GM06990 (cell line): Measurements from ENCODE around the gene TTC7B.

Experiments
- DNase-seq: peaks from one replicate; pipeline ENCODE4 v3.0.0-alpha.2; 2011; ENCODE audit not compliant: insufficient read length; ENCODE audit errors: extremely low read depth
- H3K27me3 ChIP-seq: replicated peaks from 2 replicates; pipeline ENCODE4 v1.6.0; 2011; ENCODE audit warnings: low read length; ENCODE audit not compliant: control insufficient read depth, insufficient read depth
- H3K36me3 ChIP-seq: 2 replicates; pipeline ENCODE4 v1.5.1; 2011; ENCODE audit warnings: low read length; ENCODE audit not compliant: control insufficient read depth, insufficient read depth
- H3K4me3 ChIP-seq: replicated peaks from 2 replicates; pipeline ENCODE4 v1.5.1; 2011; ENCODE audit warnings: low read depth, mild to moderate bottlenecking, control low read depth, low read length
- TF ChIP-seq, protein P1 (sequence below): IDR thresholded peaks from 2 replicates; pipeline ENCODE4 v1.5.1; 2011; ENCODE audit warnings: low read length, control low read depth, mild to moderate bottlenecking, inconsistent platforms; ENCODE audit not compliant: insufficient read depth, poor library complexity, severe bottlenecking

TTC7B gene

DNA sequence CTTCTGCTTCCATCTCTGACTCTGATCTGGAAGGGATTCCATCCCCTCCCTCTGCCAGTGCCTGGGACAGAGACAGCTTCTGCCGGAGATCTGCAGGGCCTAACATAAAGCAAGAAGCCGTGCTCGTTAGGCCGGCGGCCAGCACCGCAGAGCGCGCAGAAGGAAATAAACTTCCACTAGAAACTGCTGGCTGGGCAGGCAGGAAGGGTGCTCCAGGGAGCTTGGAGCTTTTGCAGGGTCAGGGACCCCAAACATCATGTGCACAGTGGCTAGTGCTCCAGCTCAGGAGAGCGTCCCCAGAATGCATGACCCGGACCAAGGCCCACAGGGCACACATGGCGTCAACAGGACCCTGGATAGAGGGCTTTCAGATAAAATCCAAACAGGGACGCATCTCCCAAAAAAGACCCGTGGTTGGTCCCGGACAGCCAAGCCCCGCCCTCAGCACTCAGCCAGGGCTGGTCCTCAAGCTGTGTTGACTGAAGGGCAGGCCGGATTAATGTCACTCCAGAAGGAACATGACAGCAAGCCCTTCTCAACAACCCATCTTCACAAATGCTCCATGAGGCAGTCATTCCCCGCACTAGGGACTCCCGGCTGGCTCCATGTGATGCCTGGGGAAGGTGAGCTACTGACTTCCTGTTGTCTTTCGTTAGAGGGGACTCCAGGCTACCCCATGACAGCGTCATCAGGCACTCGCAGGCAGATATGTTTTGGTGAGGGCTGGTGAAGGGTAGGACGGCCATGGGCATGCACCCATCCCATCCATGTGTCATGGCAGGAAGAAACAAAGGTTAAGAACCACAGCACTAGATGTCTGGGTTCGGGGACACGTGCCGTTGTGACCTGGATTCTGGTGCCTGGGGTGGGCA is 297.9 kb downstream of the TTC7B start:
- no peaks in the 10 kb centered on the region for H3K36me3 ChIP-seq
- TF ChIP-seq, protein P1, sequence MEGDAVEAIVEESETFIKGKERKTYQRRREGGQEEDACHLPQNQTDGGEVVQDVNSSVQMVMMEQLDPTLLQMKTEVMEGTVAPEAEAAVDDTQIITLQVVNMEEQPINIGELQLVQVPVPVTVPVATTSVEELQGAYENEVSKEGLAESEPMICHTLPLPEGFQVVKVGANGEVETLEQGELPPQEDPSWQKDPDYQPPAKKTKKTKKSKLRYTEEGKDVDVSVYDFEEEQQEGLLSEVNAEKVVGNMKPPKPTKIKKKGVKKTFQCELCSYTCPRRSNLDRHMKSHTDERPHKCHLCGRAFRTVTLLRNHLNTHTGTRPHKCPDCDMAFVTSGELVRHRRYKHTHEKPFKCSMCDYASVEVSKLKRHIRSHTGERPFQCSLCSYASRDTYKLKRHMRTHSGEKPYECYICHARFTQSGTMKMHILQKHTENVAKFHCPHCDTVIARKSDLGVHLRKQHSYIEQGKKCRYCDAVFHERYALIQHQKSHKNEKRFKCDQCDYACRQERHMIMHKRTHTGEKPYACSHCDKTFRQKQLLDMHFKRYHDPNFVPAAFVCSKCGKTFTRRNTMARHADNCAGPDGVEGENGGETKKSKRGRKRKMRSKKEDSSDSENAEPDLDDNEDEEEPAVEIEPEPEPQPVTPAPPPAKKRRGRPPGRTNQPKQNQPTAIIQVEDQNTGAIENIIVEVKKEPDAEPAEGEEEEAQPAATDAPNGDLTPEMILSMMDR, result no peak

DNA sequence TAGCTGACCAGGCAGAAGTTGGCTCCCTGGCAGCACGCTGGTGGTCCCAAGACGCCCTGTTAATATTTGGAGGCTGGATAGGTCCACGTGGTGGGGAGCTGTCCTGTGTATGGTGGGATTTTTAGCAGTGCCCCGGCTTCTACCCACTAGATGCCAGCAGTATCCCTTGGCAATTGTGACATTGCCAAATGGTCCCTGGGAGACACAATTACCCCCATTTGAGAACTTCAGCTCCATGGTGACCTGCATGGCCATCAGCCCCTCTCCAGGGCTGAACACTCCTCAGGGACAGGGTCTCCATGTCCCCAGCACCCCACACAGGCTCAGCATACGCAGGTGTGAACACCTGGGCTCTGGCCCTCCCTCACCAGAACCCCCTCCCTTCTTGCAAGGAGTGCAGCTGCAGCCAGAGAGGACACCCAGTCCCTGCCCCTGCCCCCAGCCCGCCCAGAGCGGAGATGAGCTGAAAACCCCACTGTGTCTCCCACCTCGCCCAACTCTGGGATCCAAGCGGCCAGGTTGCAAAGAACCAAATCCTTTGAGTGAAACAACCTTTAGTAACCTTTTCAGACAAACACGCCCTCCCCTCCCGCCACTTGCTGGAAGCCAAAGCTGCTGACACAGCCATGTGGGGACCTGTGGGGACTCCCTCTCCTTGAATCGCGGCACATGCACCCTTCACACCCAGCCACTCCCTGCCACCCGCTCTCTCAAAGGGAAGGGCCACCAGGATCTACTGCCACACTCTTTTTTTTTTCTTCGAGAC is 299.0 kb downstream of the TTC7B start:
- Histone ChIP-seq H3K4me3 (no peak overlapping the region), H3K36me3 (no peaks in the 10 kb centered on the region), H3K27me3 (no peaks in the 10 kb centered on the region; the same call in 1 of the 2 replicates)
- TF ChIP-seq, protein P1, result no peak
- DNase-seq, result no peak

More for the DNA sequence above, 297.9 kb downstream of the TTC7B start:
- H3K4me3 ChIP-seq, result no peak overlapping the region
- DNase-seq, result no peak
- no peaks in the 10 kb centered on the region; the same call in 1 of the 2 replicates for H3K27me3 ChIP-seq

DNA sequence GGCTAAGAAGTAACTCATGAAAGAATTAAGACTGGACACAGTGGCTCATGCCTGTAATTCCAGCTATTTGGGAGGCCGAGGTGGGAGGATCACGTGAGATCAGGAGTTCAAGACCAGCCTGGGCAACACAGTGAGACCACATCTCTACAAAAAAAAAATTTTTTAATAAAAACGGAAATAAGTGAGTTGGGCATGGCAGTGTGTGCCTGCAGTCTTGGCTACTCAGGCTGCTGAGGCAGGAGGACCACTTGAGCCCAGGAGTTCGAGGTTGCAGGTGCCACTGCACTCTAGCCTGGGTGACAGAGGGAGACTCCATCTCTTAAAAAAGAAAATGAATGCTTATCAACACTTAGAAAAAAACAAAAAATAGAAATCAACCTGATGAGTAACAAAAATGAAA is 301.7 kb downstream of the TTC7B start:
- H3K36me3 ChIP-seq, result no peaks in the 10 kb centered on the region
- peaks cover 2% of the 10 kb centered on the region for H3K27me3 ChIP-seq
- no peak for DNase-seq
- TF ChIP-seq, protein P1, result no peak
- H3K4me3 ChIP-seq, result no peak overlapping the region

DNA sequence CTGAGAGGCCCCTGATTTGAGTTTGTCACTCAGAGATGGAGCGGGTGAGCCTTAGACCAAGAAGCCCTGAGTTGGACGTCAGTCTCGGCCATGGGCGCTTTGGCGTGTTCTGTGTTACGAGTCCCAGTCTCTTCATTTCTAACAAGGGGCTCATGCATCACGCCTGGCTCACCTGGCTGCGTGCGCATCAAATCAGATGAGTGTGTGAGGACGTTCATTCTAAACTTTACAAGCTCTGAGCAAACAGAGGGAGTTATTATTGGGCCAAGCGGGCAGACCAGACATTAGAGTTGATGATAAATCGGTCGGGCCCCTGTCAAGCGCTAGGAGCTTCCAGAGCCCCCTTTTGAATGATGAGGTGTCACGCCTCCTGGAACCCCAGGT is 302.2 kb downstream of the TTC7B start:
- no peak overlapping the region for H3K4me3 ChIP-seq
- peaks cover 2% of the 10 kb centered on the region for H3K27me3 ChIP-seq
- TF ChIP-seq, protein P1, result no peak
- H3K36me3 ChIP-seq, result no peaks in the 10 kb centered on the region
- DNase-seq, result no peak

DNA sequence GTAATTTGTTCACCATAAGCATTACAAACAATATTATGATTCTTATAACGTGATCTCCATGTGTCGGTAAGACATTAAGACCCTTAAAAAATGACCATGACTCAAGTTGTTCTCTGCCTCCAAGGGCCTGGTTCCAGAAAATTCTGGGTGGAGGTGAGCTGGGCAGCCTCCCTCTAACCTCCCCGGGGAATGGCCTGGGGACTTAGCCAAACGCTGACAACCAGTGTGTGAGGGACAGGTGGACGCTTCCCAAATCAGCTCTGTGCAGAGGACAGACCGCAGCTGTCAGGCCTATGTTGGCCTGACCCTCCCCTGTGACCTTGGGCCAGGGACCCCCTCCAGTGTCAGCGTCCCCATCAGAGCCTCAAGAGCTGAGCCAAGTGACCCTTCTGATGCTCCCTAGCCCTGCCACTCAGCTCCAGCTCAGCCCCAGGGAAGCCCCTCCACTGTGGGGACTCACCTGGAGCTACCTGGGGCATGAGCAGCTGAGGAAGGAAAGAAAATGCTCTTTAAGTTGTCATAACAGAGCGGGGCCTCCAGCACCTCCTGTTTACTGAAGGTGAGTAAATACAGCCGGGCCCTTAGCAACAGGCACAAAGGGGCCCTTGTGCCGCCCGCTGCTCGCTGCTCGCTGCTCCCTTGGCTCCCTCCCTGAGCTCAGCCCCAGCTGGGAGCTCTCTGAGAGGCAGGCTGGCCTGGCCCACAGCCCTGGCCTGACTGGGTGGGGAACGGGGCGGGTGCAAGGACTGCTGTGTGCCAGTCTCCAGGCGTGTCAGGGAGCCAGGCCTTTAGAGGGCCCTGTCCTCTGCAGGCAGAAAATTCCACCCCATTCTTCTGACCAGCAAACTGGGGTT is 302.8 kb downstream of the TTC7B start:
- no peak for DNase-seq
- TF ChIP-seq, protein P1, result no peak
- H3K4me3 ChIP-seq, result no peak overlapping the region

More for the DNA sequence above, 302.8 kb downstream of the TTC7B start:
- Histone ChIP-seq H3K27me3 (peaks cover 2% of the 10 kb centered on the region), H3K36me3 (no peaks in the 10 kb centered on the region)
